LHCN-M2 (cell line): ENCODE results near the gene INS. TPM values are rescaled to one million over a fixed set of nuclear protein-coding genes. Genes with fewer than 3 reads are reported as not detected.

Source experiments
- DNase-seq: peaks from one replicate; pipeline ENCODE4 v3.0.0-alpha.2; 2012; ENCODE audit warnings: low read depth
- polyA plus RNA-seq: library from polyadenylated mRNA; unstranded; fragments of >200 nt; gene quantifications from one replicate; pipeline ENCODE4 v1.2.1, GENCODE V29; 2012; ENCODE audit warnings: missing spikeins
- total RNA-seq: library from RNA; depleted of rRNA; stranded (reverse); fragments of >200 nt; gene quantifications from 2 replicates; pipeline ENCODE4 v1.2.3, GENCODE V29; 2014; rRNA removed

The INS gene
- total RNA-seq, result not detected in 2 replicates
- polyA plus RNA-seq, result not detected

- DNase-seq, result no peak
Observed at GRCh38 chr11:2160736-2161259, at the start of gene INS. Gene INS, minus strand, starts transcription at chr11:2161209. Its CDS starts 238 bp downstream, at chr11:2160971.

- DNase-seq, result no peak
Observed at GRCh38 chr11:2210366-2211112, 49.5 kb upstream of the INS start.

GRCh38 chr11:2209900-2210321 lies 48.9 kb upstream of the INS start:
- DNase-seq, result no peak

- no peak for DNase-seq
Observed at GRCh38 chr11:2209370-2209801, 48.4 kb upstream of the INS start.

GRCh38 chr11:2208691-2209369 lies 47.8 kb upstream of the INS start:
- DNase-seq, result no peak

- no peak for DNase-seq
Observed at GRCh38 chr11:2207773-2208621, 47.0 kb upstream of the INS start.

GRCh38 chr11:2207212-2207611 lies 46.2 kb upstream of the INS start:
- no peak for DNase-seq

GRCh38 chr11:2205981-2206690 lies 45.1 kb upstream of the INS start:
- no peak for DNase-seq

GRCh38 chr11:2205214-2205720 lies 44.3 kb upstream of the INS start:
- no peak for DNase-seq

- no peak for DNase-seq
Observed at GRCh38 chr11:2204361-2205213, 43.6 kb upstream of the INS start.

- DNase-seq, result no peak
Observed at GRCh38 chr11:2203440-2204259, 42.6 kb upstream of the INS start.

GRCh38 chr11:2202900-2203439 lies 42.0 kb upstream of the INS start:
- no peak for DNase-seq

GRCh38 chr11:2202071-2202899 lies 41.3 kb upstream of the INS start:
- no peak for DNase-seq

GRCh38 chr11:2201542-2201941 lies 40.5 kb upstream of the INS start:
- no peak for DNase-seq

- DNase-seq, result no peak
Observed at GRCh38 chr11:2200957-2201519, 40.0 kb upstream of the INS start.

GRCh38 chr11:2200536-2200935 lies 39.5 kb upstream of the INS start:
- DNase-seq, result no peak
